Measurements from ENCODE around the gene TRPM4. TPM values are rescaled to one million over a fixed set of nuclear protein-coding genes. Genes with fewer than 3 reads are reported as not detected.
A peak's percentile ranks its signal among the peaks of the same experiment; 100 is the strongest.

TRPM4 gene
- under 1 TPM; 0.37 to 0.43 (median 0.38) TPM for total RNA-seq

DNA sequence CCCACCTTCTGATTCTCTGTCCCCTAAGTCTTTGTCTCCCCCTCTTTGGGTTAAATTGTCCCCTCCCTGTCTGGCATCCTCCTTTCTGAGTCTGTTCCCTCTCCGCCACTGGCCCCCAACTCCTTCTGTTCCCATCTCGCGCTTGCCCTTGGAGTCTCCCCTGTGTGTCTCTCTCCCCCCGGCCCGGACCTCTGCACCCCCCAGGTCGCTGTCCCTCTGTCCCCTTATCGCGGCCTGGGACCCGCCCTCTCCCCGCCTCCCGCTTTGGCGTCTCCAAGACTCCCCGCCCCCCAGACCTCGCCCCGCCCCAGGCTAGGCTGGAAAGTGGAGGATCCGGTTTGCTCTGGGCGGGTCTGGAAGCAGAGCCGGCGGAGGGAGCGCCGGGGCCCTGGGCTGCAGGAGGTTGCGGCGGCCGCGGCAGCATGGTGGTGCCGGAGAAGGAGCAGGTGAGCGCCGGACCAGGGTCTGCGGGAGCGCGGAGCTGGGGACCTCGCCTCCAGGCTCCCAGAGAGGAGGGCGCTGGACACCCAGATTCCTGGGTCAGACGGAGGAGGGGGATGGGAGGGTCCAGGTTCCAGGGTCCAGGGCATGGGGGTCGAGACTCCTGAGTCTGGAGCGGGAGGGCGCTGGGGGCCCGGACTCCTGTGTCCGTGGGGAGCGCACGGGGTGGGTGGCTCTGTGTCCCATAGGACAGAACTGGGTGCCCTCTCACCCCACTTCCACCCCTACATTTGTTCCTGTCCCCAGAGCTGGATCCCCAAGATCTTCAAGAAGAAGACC is at the start of gene TRPM4:
TSS of gene TRPM4 (plus strand) at position 348 of the 780 bp plus-strand sequence. CDS start at position 423, 75 bp downstream.
- peak; percentile 21 for DNase-seq
- H3K9me3 Mint-ChIP-seq: peaks cover 5% of the 10 kb centered on the region
- ATAC-seq: peak; percentile 82 to 85
- H3K36me3 Mint-ChIP-seq (ENCODE audit: insufficient read depth): no peaks in the 10 kb centered on the region
- H3K4me1 Mint-ChIP-seq (ENCODE audit: low read depth): peaks cover 6% of the 10 kb centered on the region
- H3K4me3 Mint-ChIP-seq: peak within 1 kb of the TSS; percentile 10
- peaks cover 74% of the 10 kb centered on the region for H3K27me3 Mint-ChIP-seq (ENCODE audit: low read depth)

DNA sequence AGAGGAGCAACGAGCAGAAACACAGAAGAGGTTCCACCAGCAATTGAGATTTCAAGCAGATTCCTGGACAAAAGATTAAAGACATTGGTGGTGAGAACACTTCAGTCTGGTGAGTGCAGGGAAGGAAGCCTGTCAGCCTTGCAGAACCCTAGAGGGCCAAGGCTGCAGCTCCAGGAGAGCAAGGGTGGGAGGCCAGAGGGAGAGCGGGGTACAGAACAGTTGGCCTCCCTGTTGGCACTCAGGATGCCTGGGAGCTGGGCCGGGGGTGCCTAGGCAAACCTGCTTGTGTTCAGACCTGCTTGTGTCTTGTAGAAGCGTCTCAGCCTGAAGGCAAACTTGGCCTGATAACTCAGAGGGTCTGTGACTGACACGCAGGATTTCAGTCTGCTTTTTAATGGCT is 48.5 kb upstream of the TRPM4 start:
- peaks cover 33% of the 10 kb centered on the region for H3K36me3 Mint-ChIP-seq (ENCODE audit: insufficient read depth)
- DNase-seq: no peak
- H3K27me3 Mint-ChIP-seq (ENCODE audit: low read depth): no peaks in the 10 kb centered on the region
- H3K4me3 Mint-ChIP-seq: no peak overlapping the region
- no peak for ATAC-seq
- peaks cover 11% of the 10 kb centered on the region for H3K4me1 Mint-ChIP-seq (ENCODE audit: low read depth)
- no peaks in the 10 kb centered on the region for H3K9me3 Mint-ChIP-seq

DNA sequence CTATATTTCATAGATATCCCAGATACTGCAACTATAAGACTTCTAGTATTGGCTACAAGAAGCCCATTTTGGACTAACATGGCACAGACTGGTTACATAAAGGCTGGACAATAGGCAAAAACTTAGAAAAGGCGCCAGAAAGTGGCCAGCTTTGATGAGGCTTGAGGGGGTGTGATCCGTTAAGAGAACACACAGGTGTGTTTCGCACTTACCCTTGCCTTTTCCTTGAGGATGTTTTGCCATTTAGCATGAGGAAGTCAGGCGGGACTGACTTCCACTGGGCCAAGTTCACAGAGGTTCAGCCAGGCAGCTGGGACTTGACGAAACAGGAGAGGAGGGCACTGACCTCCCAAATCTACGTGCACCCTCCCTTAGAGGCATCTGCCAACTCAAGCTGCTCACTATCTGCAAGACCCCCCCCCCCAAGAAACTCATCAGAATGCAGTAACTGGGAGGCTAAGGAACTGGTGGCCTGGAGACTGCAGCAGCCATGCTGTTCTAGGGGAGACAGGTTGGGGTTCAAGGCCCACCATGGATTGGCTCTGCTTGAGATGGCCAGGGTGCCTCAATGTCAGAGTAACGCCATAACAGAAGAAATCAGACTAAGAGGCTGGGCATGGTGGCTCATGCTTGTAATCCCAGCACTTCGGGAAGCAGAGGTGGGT is 47.9 kb upstream of the TRPM4 start:
- H3K36me3 Mint-ChIP-seq (ENCODE audit: insufficient read depth): peaks cover 33% of the 10 kb centered on the region
- DNase-seq (no peak), ATAC-seq (no peak)
- H3K4me3 Mint-ChIP-seq: no peak overlapping the region
- H3K9me3 Mint-ChIP-seq: no peaks in the 10 kb centered on the region
- peaks cover 11% of the 10 kb centered on the region for H3K4me1 Mint-ChIP-seq (ENCODE audit: low read depth)
- no peaks in the 10 kb centered on the region for H3K27me3 Mint-ChIP-seq (ENCODE audit: low read depth)

DNA sequence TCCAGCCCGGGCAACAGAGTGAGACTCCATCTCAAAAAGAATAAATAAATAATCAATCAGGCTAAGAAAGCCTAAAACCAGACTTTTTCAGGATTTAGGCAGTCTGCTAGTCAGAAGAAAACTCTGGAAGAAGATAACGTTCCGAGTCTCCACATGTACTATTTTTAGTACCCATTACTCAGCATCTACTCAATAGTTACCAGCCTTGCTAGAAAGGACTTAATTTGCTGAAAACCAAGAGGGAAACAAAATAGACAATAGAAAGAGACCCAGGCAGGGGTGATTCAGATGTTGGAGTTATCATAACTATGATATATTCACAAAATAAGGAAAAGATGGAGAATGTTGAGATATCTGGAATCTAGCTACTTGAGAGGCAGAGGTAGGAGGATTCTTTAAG is 47.0 kb upstream of the TRPM4 start:
- Mint-ChIP-seq H3K27me3 (ENCODE audit: low read depth) (no peaks in the 10 kb centered on the region), H3K4me1 (ENCODE audit: low read depth) (peaks cover 15% of the 10 kb centered on the region), H3K4me3 (no peak overlapping the region), H3K36me3 (ENCODE audit: insufficient read depth) (peaks cover 26% of the 10 kb centered on the region), H3K9me3 (no peaks in the 10 kb centered on the region)
- DNase-seq: no peak
- ATAC-seq: no peak

DNA sequence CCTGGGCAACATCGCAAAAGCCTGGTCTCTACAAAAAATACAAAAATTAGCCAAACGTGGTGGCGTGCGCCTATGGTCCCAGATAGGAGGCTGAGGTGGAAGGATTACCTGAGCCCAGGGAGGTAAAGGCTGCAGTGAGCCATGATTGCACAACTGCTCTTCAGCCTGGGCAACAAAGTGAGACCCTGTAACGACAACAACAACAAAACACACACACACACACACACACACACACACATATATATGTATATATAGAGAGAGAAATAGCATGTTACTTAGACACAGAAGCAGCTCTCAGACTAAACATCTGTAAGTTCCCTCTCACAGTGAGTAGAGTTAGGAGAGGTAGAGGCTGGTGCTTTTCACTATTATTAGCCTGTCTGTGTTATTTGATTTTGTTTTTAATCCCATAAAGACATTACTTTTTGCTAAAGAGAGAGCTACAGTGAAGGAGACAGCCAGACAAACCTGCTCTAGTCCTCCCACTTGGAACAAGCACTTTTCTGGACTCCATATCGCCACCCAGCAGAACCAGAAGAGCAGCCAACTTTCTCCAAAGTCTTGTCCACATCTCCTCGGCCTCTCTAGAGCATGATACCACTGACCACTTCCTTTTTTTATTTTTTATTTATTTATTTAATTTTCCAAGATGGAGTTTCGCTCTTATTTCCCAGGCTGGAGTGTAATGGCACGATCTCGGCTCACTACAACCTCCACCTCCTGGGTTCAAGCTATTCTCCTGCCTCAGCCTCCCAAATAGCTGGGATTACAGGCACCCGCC is 46.2 kb upstream of the TRPM4 start:
- no peak for ATAC-seq
- Mint-ChIP-seq H3K36me3 (ENCODE audit: insufficient read depth) (peaks cover 22% of the 10 kb centered on the region), H3K27me3 (ENCODE audit: low read depth) (no peaks in the 10 kb centered on the region), H3K9me3 (no peaks in the 10 kb centered on the region), H3K4me1 (ENCODE audit: low read depth) (peaks cover 17% of the 10 kb centered on the region), H3K4me3 (no peak overlapping the region)
- DNase-seq: no peak

DNA sequence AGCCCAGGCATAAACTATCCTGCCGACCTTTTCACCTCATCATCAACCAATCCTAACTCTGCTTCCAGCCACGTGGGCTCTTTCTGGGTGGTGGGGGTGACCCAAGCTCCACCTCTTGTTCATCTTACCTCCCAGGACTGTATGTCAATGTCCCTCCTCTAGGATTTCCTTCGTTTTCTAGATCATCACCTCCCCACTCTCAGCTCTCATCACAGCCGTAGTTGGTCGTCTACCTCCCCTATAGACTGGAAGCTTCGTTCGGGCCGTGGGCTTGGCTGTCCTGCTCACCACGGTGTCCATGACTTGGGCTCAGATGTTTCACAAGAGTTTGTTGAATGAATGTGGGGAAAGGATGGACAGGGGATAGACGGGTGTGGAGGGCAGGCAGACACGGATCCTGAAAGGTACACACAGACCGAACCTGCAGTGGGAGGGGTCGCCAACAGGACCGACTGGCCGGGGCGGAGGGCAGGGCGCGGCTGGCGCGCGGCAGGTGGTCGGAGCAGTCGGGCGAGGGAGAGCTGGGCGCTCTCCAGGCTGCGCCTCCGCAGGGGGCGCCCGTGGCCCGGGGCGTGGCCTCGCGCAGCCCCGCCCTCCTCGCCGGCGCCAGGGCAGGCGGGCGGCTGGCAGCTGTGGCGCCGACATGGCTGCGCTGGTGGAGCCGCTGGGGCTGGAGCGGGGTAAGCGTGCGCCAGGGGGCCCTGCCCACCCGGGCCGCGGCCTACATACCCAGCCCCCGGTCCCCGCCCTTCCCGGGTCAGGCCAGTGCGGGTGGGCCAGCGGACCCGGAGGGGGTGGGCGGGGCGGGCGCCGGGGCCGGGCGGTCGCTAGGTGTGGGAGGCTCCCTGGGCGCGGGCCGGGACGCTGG is 43.6 kb upstream of the TRPM4 start, which contains the start of gene LIN7B:
TSS of gene LIN7B (plus strand) at position 609 of the 868 bp plus-strand sequence. CDS start at position 644, 35 bp downstream.
- Mint-ChIP-seq H3K4me3 (peak within 1 kb of the TSS; percentile 76), H3K27me3 (ENCODE audit: low read depth) (no peaks in the 10 kb centered on the region), H3K9me3 (no peaks in the 10 kb centered on the region), H3K36me3 (ENCODE audit: insufficient read depth) (peaks cover 5% of the 10 kb centered on the region), H3K4me1 (ENCODE audit: low read depth) (peaks cover 33% of the 10 kb centered on the region)
- DNase-seq: peak; percentile 63
- peak; percentile 77 to 80 for ATAC-seq

DNA sequence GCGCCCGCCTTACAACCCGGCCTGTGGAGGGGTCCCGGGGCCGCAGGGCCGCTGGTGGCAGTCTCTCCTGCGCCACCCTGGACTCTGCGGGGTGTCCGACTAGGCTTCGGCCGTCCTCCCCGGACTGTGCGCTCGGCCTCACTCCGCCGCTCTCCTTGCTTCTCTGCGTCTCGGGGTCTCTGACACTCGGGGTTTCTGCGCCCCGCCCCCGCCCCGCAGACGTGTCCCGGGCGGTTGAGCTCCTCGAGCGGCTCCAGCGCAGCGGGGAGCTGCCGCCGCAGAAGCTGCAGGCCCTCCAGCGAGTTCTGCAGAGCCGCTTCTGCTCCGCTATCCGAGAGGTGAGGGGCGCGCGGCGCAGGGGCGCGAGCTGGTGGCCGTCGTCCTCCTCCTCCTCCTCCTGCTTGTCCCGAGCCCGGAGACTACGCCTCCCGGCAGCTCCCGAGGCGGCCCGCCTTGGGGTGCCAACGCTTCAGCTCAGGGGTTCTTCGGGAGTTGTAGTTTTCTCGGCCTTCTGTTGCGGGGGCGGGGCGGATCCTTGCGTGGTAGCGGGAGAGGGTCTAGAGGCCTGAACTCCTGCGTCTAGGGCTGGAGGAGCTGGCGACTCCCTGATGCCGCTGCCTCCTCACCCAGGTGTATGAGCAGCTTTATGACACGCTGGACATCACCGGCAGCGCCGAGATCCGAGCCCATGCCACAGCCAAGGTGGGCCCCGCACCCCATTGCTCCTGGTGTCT is 42.8 kb upstream of the TRPM4 start:
- H3K4me3 Mint-ChIP-seq: peak overlapping the region; percentile 76
- H3K27me3 Mint-ChIP-seq (ENCODE audit: low read depth): no peaks in the 10 kb centered on the region
- no peaks in the 10 kb centered on the region for H3K9me3 Mint-ChIP-seq
- ATAC-seq (no peak), DNase-seq (peak; percentile 52)
- peaks cover 33% of the 10 kb centered on the region for H3K4me1 Mint-ChIP-seq (ENCODE audit: low read depth)
- no peaks in the 10 kb centered on the region for H3K36me3 Mint-ChIP-seq (ENCODE audit: insufficient read depth)

DNA sequence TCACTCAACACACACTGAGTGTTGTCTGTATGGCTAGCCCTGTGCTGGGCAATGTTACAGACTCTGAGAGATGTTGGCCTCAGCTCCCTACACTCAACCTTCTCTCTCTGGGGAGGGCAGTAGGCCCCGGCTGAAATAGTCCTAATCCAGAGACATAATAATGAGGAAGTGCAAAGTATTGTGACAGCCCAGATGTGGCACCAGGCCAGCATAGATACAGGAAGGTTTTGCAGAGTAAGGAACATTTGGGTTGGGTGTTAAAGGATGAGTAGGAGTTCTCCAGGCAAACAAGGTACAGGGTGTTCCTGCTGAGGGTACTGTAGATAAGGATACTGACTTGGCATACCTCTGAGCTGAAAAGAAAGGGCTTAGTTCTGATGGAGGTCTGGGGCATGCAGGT is 41.0 kb upstream of the TRPM4 start:
- H3K9me3 Mint-ChIP-seq: no peaks in the 10 kb centered on the region
- ATAC-seq (no peak), DNase-seq (no peak)
- H3K36me3 Mint-ChIP-seq (ENCODE audit: insufficient read depth): no peaks in the 10 kb centered on the region
- peaks cover 41% of the 10 kb centered on the region for H3K4me1 Mint-ChIP-seq (ENCODE audit: low read depth)
- peak overlapping the region; percentile 81 for H3K4me3 Mint-ChIP-seq
- H3K27me3 Mint-ChIP-seq (ENCODE audit: low read depth): peaks cover 4% of the 10 kb centered on the region

DNA sequence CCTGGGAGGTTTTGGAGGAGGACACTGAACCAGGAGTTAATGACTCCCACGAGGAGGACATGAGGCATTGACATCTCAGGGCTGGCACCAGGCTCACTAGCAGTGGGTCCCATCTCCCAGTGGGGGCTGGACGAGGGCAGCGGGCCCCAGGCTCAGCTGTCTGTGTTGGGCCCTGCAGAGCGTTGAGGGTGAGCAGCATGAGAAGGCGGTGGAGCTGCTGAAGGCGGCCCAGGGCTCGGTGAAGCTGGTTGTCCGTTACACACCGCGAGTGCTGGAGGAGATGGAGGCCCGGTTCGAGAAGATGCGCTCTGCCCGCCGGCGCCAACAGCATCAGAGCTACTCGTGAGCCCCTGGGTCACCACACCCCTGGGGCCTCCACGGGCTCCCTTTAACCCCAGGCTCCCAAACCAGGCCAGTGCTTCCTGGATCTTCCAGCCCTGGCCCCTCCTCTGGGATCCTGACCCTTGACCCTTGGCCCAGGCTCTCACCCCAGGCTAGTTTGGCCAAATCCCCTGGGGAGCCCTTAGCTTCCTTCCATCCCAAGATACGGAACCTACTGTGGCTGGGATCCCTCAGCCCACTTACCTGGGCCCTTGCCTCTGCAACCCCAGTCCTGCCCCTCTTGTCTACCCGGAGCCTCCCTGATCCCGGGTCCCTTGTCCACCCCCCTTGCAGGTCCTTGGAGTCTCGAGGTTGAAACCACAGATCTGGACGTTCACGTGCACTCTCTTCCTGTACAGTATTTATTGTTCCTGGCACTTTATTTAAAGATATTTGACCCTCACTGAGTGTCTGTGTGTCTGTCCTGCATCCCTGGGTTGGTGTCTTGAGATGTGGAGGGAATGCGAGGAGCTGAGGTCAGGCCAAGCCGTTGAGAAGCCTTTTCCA is 39.7 kb upstream of the TRPM4 start:
- ATAC-seq (no peak), DNase-seq (no peak)
- Mint-ChIP-seq H3K27me3 (ENCODE audit: low read depth) (peaks cover 4% of the 10 kb centered on the region), H3K4me1 (ENCODE audit: low read depth) (peaks cover 41% of the 10 kb centered on the region), H3K4me3 (peak overlapping the region; percentile 81), H3K36me3 (ENCODE audit: insufficient read depth) (no peaks in the 10 kb centered on the region), H3K9me3 (no peaks in the 10 kb centered on the region)

DNA sequence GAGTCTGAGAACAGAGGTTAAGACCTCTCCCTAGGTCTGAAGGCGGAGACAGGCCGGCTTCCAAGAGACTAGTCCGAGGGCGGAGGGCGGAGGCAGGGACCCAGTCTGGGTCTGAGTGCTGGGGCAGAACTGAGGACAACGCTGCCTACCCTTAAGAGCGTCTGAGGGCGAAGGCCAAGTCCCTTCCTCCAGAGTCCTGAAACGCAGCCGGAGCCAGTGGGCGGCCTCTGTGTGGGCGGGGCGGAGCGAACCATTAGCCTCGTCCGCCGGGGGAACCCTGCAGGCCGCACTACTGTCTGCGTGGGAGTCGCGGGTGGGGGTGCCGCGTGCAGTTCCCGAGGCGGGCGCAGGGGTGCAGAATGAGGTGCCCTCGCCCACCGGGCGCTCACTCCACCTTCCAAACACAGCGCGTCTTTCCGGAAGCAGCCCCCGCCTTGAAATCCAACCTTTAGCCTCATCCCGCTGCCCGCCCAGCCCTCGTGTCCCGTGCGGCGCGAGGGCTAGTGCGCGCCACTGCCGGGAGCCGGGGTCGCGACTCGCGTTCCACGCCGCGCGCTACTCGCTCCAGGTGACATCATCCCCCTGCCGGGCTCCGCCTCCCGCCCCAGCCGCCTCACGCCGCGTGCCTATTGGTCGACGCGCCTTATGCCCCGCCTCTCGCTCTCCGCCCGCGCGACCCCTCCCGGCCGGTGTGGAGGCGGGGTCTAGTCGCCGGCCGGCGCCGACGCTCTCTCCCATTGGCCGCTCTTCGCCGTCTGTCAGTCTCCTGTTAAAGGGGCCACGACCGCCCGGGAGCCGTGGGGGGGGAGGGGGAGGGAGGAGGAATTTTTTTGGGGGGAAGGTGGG is 38.8 kb upstream of the TRPM4 start, which contains the start of gene C19orf73:
TSS of gene C19orf73 (minus strand) at position 579 of the 846 bp plus-strand sequence. CDS start at position 458, 121 bp downstream.
- peaks cover 35% of the 10 kb centered on the region for H3K4me1 Mint-ChIP-seq (ENCODE audit: low read depth)
- ATAC-seq (peak; percentile 79 to 83), DNase-seq (peak; percentile 97)
- H3K9me3 Mint-ChIP-seq: no peaks in the 10 kb centered on the region
- H3K36me3 Mint-ChIP-seq (ENCODE audit: insufficient read depth): no peaks in the 10 kb centered on the region
- H3K4me3 Mint-ChIP-seq: peak within 1 kb of the TSS; percentile 81
- peaks cover 4% of the 10 kb centered on the region for H3K27me3 Mint-ChIP-seq (ENCODE audit: low read depth)

DNA sequence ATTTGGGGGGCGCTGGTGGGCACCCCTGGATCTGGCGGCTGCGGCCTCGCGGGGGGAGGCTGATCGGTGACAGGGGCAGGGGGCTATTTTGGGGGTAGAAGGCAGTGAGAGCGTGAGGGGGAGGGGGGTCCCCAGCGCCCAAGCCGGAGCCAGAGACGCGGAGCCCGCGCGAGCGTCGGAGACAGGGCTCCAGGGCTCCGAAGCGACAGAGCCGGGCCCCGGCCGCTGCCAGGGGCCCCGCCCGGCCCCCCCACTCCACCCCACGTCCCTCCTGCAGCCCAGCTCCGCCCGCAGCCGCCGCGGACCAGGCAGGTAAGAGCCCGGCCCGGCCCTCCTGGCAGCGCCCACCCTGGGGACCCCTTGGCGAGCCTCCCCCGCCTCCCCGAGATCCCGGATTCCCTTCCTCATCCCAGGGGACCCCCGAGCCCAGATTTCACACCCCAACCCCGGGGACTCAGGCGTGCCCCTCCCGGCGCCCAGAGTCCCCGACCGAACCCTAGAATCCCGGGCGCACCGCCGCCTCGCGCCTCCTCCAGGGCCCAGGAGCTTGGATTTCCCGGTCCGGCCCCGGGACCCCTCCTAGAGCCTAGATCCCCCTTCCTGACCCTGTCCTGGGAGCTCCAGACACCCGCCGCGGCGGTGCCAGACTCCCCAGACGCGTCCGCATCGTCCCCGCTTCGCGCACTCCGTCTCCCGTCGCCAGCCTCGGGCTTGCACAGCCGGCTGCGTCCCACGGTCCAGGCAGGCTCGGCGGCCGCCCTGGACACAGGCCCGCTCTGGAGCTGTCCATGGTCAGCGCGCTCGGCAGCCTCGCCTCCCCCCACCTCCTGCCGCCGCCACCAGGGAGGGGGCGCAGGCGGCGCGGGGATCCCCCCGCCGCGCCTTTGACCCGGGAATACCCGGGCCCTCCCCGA is 37.9 kb upstream of the TRPM4 start, which contains the start of gene PPFIA3:
TSS of gene PPFIA3 (plus strand) at position 134 of the 914 bp plus-strand sequence. CDS start 8,330 bp downstream, outside the sequence.
- peak; percentile 7 to 15 for ATAC-seq
- Mint-ChIP-seq H3K4me1 (ENCODE audit: low read depth) (peaks cover 32% of the 10 kb centered on the region), H3K36me3 (ENCODE audit: insufficient read depth) (no peaks in the 10 kb centered on the region), H3K4me3 (peak within 1 kb of the TSS; percentile 81), H3K27me3 (ENCODE audit: low read depth) (peaks cover 4% of the 10 kb centered on the region), H3K9me3 (no peaks in the 10 kb centered on the region)
- no peak for DNase-seq
